K562 (cell line): ENCODE data around the gene CERCAM. TPM values are rescaled to one million over a fixed set of nuclear protein-coding genes. Genes with fewer than 3 reads are reported as not detected.

Experiments used
- ATAC-seq: fragments of 200-7000 bp; cut with Tn5 transposase; 3 replicates; pipeline ENCODE4 v1.9.1; 2020; ENCODE audit warnings: moderate library complexity
- BruUV-seq: library from RNA; stranded (reverse); fragments of 400-500 nt; replicated peaks from 2 replicates; lab custom pipeline; 2021; lab: Mats Ljungman, UMichigan
- CTCF ChIA-PET: fragments of 300-600 bp; formaldehyde crosslinking; extraction: SDS; loops from one replicate; lab custom pipeline; 2021; ENCODE audit warnings: low intra/inter-chr PET ratio; lab: Yijun Ruan, JAX
- POLR2A ChIA-PET: fragments of 300-600, 350-650 bp; sonication (Branson Sonifier 250); formaldehyde crosslinking; extraction: SDS; loops from one replicate; lab custom pipeline; 2021; ENCODE audit warnings: antibody characterized with exemption, inconsistent platforms; lab: Yijun Ruan, JAX
- DNase-seq, 4 experiments: peaks; one replicate each; pipeline versions ENCODE4 v3.0.0 to v3.0.0-alpha.2; 2011 to 2018; ENCODE audit warnings: low spot score in 3 of 4, mixed read lengths in 3 of 4; ENCODE audit errors: extremely low read depth in 1 of 4
- FAIRE-seq: peaks from 2 replicates; lab custom pipeline; 2011; peaks lifted over from hg19 to GRCh38; lab: Jason Lieb, UNC
- H2AFZ ChIP-seq: 2 replicates; pipeline ENCODE4 v1.6.0; 2011; ENCODE audit warnings: low read depth, low read length, control low read depth, inconsistent platforms
- H3K27ac ChIP-seq: fragments of 200-600 bp; 3 replicates; pipeline ENCODE4 v1.8.0; 2011; ENCODE audit warnings: low read depth, mild to moderate bottlenecking, control low read depth, inconsistent platforms, low read length, moderate library complexity, mixed read lengths; ENCODE audit errors: extremely low read depth
- H3K27me3 ChIP-seq, 2 experiments: fragments of 300-600 bp in 1 of 2; 2 replicates in 1 of 2; 3 replicates in 1 of 2; pipeline versions ENCODE4 v1.6.0 to v1.8.0; 2011; ENCODE audit warnings: inconsistent platforms in 2 of 2, low read length in 2 of 2, mild to moderate bottlenecking in 1 of 2, mixed read lengths in 1 of 2, moderate library complexity in 1 of 2; ENCODE audit not compliant: control insufficient read depth in 2 of 2, insufficient read depth in 2 of 2
- H3K36me3 ChIP-seq: fragments of 300-600 bp; 3 replicates; pipeline ENCODE4 v1.8.0; 2011; ENCODE audit warnings: mild to moderate bottlenecking, low read length, inconsistent platforms; ENCODE audit not compliant: control insufficient read depth, insufficient read depth
- H3K4me1 ChIP-seq, 2 experiments: fragments of 200-600 bp in 1 of 2; replicated peaks in 1 of 2; 2 replicates in 1 of 2; 3 replicates in 1 of 2; pipeline versions ENCODE4 v1.5.1 to v1.8.0; 2011; ENCODE audit warnings: inconsistent platforms in 2 of 2, low read length in 2 of 2, mild to moderate bottlenecking in 1 of 2, mixed read lengths in 1 of 2, moderate library complexity in 1 of 2; ENCODE audit not compliant: control insufficient read depth in 2 of 2, insufficient read depth in 2 of 2
- H3K4me2 ChIP-seq: 2 replicates; pipeline ENCODE4 v1.6.1; 2011; ENCODE audit warnings: low read length, control low read depth, inconsistent platforms, mixed read lengths; ENCODE audit not compliant: insufficient read depth
- H3K4me3 ChIP-seq: fragments of 200-600 bp; sonication (generic), shearing (Covaris generic); 2 replicates; pipeline ENCODE4 v1.5.1; 2016; ENCODE audit warnings: control low read depth, inconsistent platforms
- H3K79me2 ChIP-seq: fragments of 200-600 bp; 3 replicates; pipeline ENCODE4 v1.8.0; 2011; ENCODE audit warnings: low read length, inconsistent platforms; ENCODE audit not compliant: control insufficient read depth, insufficient read depth
- H3K9ac ChIP-seq, 2 experiments: 2 replicates each; pipeline versions ENCODE4 v1.6.0 to v1.6.1; 2011; ENCODE audit warnings: low read depth in 2 of 2, low read length in 2 of 2, control low read depth in 1 of 2, inconsistent platforms in 1 of 2, mild to moderate bottlenecking in 1 of 2, mixed read lengths in 1 of 2; ENCODE audit not compliant: insufficient read depth in 1 of 2
- H3K9me1 ChIP-seq: one replicate; pipeline ENCODE4 v1.6.0; 2011; ENCODE audit warnings: inconsistent platforms, mild to moderate bottlenecking, low read length, moderate library complexity; ENCODE audit not compliant: control insufficient read depth, insufficient read depth
- H3K9me3 ChIP-seq: replicated peaks from 2 replicates; pipeline ENCODE4 v1.5.1; 2011; ENCODE audit warnings: low read depth, low read length, inconsistent platforms; ENCODE audit not compliant: control insufficient read depth, insufficient read depth
- H4K20me1 ChIP-seq: replicated peaks from 2 replicates; pipeline ENCODE4 v1.6.1; 2011; ENCODE audit warnings: low read length, inconsistent platforms, mixed read lengths; ENCODE audit not compliant: control insufficient read depth, insufficient read depth
- BRF2 ChIP-seq: IDR thresholded peaks from 3 replicates; pipeline ENCODE4 v1.6.1; 2011; ENCODE audit warnings: borderline replicate concordance, mild to moderate bottlenecking; ENCODE audit not compliant: insufficient read length, insufficient read depth
- FOXP4 ChIP-seq: sonication (generic); formaldehyde crosslinking; IDR thresholded peaks from 2 replicates; pipeline ENCODE4 v1.8.0; 2022; ENCODE audit warnings: mild to moderate bottlenecking, missing genetic modification reagents, borderline replicate concordance
- MCM5 ChIP-seq: fragments of 450-650 bp; IDR thresholded peaks from 2 replicates; pipeline ENCODE4 v1.6.1; 2016; ENCODE audit warnings: low read depth
- NR4A1 ChIP-seq, 2 experiments: fragments of 250-450 bp in 1 of 2; fragments of 450-650 bp in 1 of 2; sonication (Bioruptor Pico) in 1 of 2; IDR thresholded peaks; 2 replicates each; pipeline versions ENCODE4 v1.4.0 to v1.6.1; 2016 to 2020; ENCODE audit warnings: mild to moderate bottlenecking in 2 of 2, missing compliant biosample characterization in 1 of 2, missing genetic modification characterization in 1 of 2, moderate library complexity in 1 of 2
- RAD51 ChIP-seq: fragments of 450-650 bp; IDR thresholded peaks from 2 replicates; pipeline ENCODE4 v1.7.1; 2016; ENCODE audit warnings: low read depth, mild to moderate bottlenecking, borderline replicate concordance
- SLC30A9 ChIP-seq: fragments of 250-450 bp; sonication (Bioruptor Pico); IDR thresholded peaks from 2 replicates; pipeline ENCODE4 v1.8.0; 2022; ENCODE audit warnings: mild to moderate bottlenecking, moderate library complexity
- SRSF9 ChIP-seq: fragments of 200-400 bp; formaldehyde crosslinking; IDR thresholded peaks from 2 replicates; pipeline ENCODE4 v1.6.1; 2017; ENCODE audit warnings: low read depth, low read length, borderline replicate concordance
- TAF9B ChIP-seq: fragments of 450-650 bp; IDR thresholded peaks from 2 replicates; pipeline ENCODE4 v1.6.1; 2018; ENCODE audit warnings: mild to moderate bottlenecking; ENCODE audit not compliant: partially characterized antibody
- TCF7 ChIP-seq: sonication (generic); IDR thresholded peaks from 2 replicates; pipeline ENCODE4 v1.6.1; 2016; ENCODE audit warnings: antibody characterized with exemption, borderline replicate concordance
- TGIF2 ChIP-seq: sonication (generic); formaldehyde crosslinking; IDR thresholded peaks from 2 replicates; pipeline ENCODE4 v1.8.1; 2022; ENCODE audit warnings: mild to moderate bottlenecking, missing genetic modification reagents, moderate library complexity
- ZEB2 ChIP-seq: fragments of 450-650 bp; IDR thresholded peaks from 2 replicates; pipeline ENCODE4 v1.6.1; 2016
- ZNF174 ChIP-seq: fragments of 250-450 bp; sonication (Bioruptor Pico); IDR thresholded peaks from 2 replicates; pipeline ENCODE4 v1.4.0; 2020; ENCODE audit warnings: mild to moderate bottlenecking
- ZNF644 ChIP-seq: fragments of 200-800 bp; sonication (Bioruptor generic); IDR thresholded peaks from 2 replicates; pipeline ENCODE4 v1.6.1; 2016; ENCODE audit warnings: low read depth, missing genetic modification characterization, missing compliant biosample characterization
- ZNF699 ChIP-seq: fragments of 250-450 bp; sonication (Bioruptor Pico); IDR thresholded peaks from 2 replicates; pipeline ENCODE4 v1.8.0; 2021; ENCODE audit warnings: mild to moderate bottlenecking, moderate library complexity; ENCODE audit not compliant: insufficient replicate concordance
- ZNF764 ChIP-seq: fragments of 250-450 bp; sonication (Bioruptor Pico); IDR thresholded peaks from 2 replicates; pipeline ENCODE4 v1.4.0; 2020; ENCODE audit warnings: low read depth, mild to moderate bottlenecking, moderate library complexity
- ZSCAN32 ChIP-seq: fragments of 450-650 bp; formaldehyde crosslinking; IDR thresholded peaks from 2 replicates; pipeline ENCODE4 v1.4.0; 2020; ENCODE audit warnings: mild to moderate bottlenecking, moderate library complexity
- WGBS: fragments of 100-300 bp; shearing (Covaris generic); methylation state at CpG from one replicate; pipeline ENCODE4 v1.1.6; 2016; ENCODE audit warnings: low coverage, mixed read lengths; ENCODE audit not compliant: insufficient coverage; ENCODE audit errors: missing lambda C conversion rate; 5-methylcytosine and 5-hydroxymethylcytosine counted together
- in situ Hi-C: fragments of 300-500 bp; cut with MboI; formaldehyde crosslinking; loops from 4 replicates; pipeline ENCODE4 v1.15.0; 2018; ENCODE audit warnings: inconsistent platforms, mixed read lengths
- intact Hi-C: fragments of 100-400 bp; cut with micrococcal nuclease; formaldehyde crosslinking; loops from 2 replicates; pipeline ENCODE4 v1.14.2; 2022
- polyA plus RNA-seq, 8 experiments: library from polyadenylated mRNA; depleted of rRNA in 4 of 8; stranded (reverse) in 5 of 8; unstranded in 3 of 8; fragments of >200 nt; fragmentation: Nextera tagmentation in 2 of 8; fragmentation: Illumina TruSeq in 1 of 8; extraction: Ambion mirVana in 2 of 8; extraction: Trizol in 1 of 8; gene quantifications; 2 replicates each; pipeline versions ENCODE4 v1.2.1 to v1.2.3, GENCODE V29; 2011 to 2014; ENCODE audit warnings: inconsistent platforms in 1 of 8, missing spikeins in 1 of 8
- total RNA-seq, 7 experiments: library from RNA; depleted of rRNA in 6 of 7; stranded (reverse); fragments of >200 nt in 6 of 7; fragmentation: Illumina TruSeq in 2 of 7; extraction: Trizol in 2 of 7; gene quantifications; 2 replicates each; pipeline versions ENCODE4 v1.2.1 to v1.2.3, GENCODE V29; 2011 to 2021; ENCODE audit warnings: low replicate concordance in 1 of 7

Gene CERCAM
- total and polyA plus RNA-seq, 9 of the 15 experiments (the other 6 are each of a cell fraction or from before 2014, with no cell fraction given): 0.75 to 24.0 (median 18.0) TPM

DNA sequence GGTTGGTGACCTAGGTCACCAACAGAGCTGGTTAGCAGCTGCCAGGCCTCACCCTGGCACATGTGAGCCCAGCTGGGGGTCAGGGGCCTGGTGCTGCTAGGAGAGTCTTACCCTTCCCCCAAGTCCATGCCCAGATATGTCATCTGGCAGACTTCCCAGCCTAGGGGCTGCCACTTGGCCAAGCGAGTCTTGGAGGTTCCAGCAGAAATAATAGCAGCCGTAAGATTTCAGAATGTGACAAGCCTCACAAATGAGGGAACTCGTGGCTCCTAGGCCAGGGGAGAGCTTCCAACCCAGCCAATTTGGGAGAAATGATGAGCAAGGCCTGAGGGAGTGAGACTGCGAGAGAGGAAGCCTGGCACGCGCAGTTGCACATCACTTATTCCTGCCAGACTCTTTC, 38.4 kb upstream of the CERCAM start:
- Histone ChIP-seq H3K9ac (no peak overlapping the region), H3K27ac (no peak overlapping the region), H3K4me2 (no peak overlapping the region), H3K4me1 (no peaks in the 10 kb centered on the region), H3K9me1 (peaks cover 5% of the 10 kb centered on the region), H4K20me1 (no peaks in the 10 kb centered on the region), H2AFZ (no peak overlapping the region), H3K9me3 (no peaks in the 10 kb centered on the region), H3K36me3 (peaks cover 72% of the 10 kb centered on the region; the same call in 2 of the 3 replicates), H3K4me3 (no peak overlapping the region), H3K79me2 (no peaks in the 10 kb centered on the region), H3K27me3 (no peaks in the 10 kb centered on the region)
- ChIA-PET POLR2A (no interaction called here), CTCF (no interaction called here)
- ATAC-seq: no peak
- intact Hi-C loops (no loop called here), in situ Hi-C loops (no loop called here)
- BruUV-seq: no TSS peak
- FAIRE-seq: no peak
- WGBS: 86% methylated on average over 6 of the region's 6 CpGs
- TF ChIP-seq RAD51 (no peak), ZSCAN32 (CRISPR knock-in tag) (no peak), TCF7 (no peak), ZNF174 (no peak), ZNF644 (tag) (no peak), ZNF764 (CRISPR knock-in tag) (no peak), TAF9B (no peak), ZNF699 (CRISPR knock-in tag) (no peak), SLC30A9 (CRISPR knock-in tag) (no peak), SRSF9 (no peak), FOXP4 (CRISPR knock-in tag) (no peak), ZEB2 (no peak), NR4A1 (CRISPR knock-in tag; IDR thresholded peaks at IDR 0.05) (no peak), NR4A1 (tag; IDR thresholded peaks at IDR 0.05) (no peak), TGIF2 (CRISPR knock-in tag) (no peak), MCM5 (no peak), BRF2 (no peak)
- no peak for DNase-seq
